RKO (cell line): Measurements from ENCODE around the gene TFAP2D.

ENCODE experiments used
- DNase-seq: peaks from one replicate; pipeline ENCODE4 v3.0.0-alpha.2; 2016; ENCODE audit warnings: low spot score

The TFAP2D gene

GRCh38 chr6:50819466-50819903 is 106.2 kb downstream of the TFAP2D start:
- no peak for DNase-seq

GRCh38 chr6:50819904-50820868 is 106.9 kb downstream of the TFAP2D start:
- no peak for DNase-seq

GRCh38 chr6:50820869-50821264 is 107.5 kb downstream of the TFAP2D start:
- DNase-seq: no peak

- DNase-seq: no peak
Measured at GRCh38 chr6:50821441-50822077, 108.2 kb downstream of the TFAP2D start.

GRCh38 chr6:50822078-50822476 is 108.8 kb downstream of the TFAP2D start:
- no peak for DNase-seq
